Central memory CD4-positive, alpha-beta T cell (primary cell): ENCODE measurements around the gene IGF2.

Source experiments
- DNase-seq: peaks from one replicate; pipeline ENCODE4 v3.0.0; 2022

Gene IGF2

GRCh38 chr11:2122222-2122906 lies 16.8 kb downstream of the IGF2 start:
- no peak for DNase-seq

- no peak for DNase-seq
Observed at GRCh38 chr11:2121227-2122130, 17.7 kb downstream of the IGF2 start.

- no peak for DNase-seq
Observed at GRCh38 chr11:2120359-2121100, 18.7 kb downstream of the IGF2 start.

GRCh38 chr11:2118677-2119076 lies 20.5 kb downstream of the IGF2 start:
- no peak for DNase-seq

- no peak for DNase-seq
Observed at GRCh38 chr11:2116680-2117079, 22.5 kb downstream of the IGF2 start.

- DNase-seq = no peak
Observed at GRCh38 chr11:2115308-2115707, 23.9 kb downstream of the IGF2 start.

GRCh38 chr11:2114430-2115241 lies 24.6 kb downstream of the IGF2 start:
- DNase-seq = no peak

GRCh38 chr11:2113776-2114175 lies 25.4 kb downstream of the IGF2 start:
- no peak for DNase-seq

GRCh38 chr11:2110521-2110920 lies 28.7 kb downstream of the IGF2 start:
- DNase-seq = no peak

- no peak for DNase-seq
Observed at GRCh38 chr11:2109541-2110019, 29.6 kb downstream of the IGF2 start.

- no peak for DNase-seq
Observed at GRCh38 chr11:2108675-2109491, 30.3 kb downstream of the IGF2 start.

- DNase-seq = no peak
Observed at GRCh38 chr11:2107941-2108630, 31.1 kb downstream of the IGF2 start.

- no peak for DNase-seq
Observed at GRCh38 chr11:2107521-2107920, 31.7 kb downstream of the IGF2 start.

GRCh38 chr11:2106583-2107209 lies 32.5 kb downstream of the IGF2 start:
- no peak for DNase-seq

GRCh38 chr11:2105511-2105910 lies 33.7 kb downstream of the IGF2 start:
- no peak for DNase-seq

GRCh38 chr11:2104524-2105440 lies 34.4 kb downstream of the IGF2 start:
- no peak for DNase-seq

- DNase-seq = no peak
Observed at GRCh38 chr11:2103668-2104523, 35.3 kb downstream of the IGF2 start.

GRCh38 chr11:2102883-2103213 lies 36.3 kb downstream of the IGF2 start:
- DNase-seq = no peak
